Measurements from ENCODE around the gene PLCL2.

DNA sequence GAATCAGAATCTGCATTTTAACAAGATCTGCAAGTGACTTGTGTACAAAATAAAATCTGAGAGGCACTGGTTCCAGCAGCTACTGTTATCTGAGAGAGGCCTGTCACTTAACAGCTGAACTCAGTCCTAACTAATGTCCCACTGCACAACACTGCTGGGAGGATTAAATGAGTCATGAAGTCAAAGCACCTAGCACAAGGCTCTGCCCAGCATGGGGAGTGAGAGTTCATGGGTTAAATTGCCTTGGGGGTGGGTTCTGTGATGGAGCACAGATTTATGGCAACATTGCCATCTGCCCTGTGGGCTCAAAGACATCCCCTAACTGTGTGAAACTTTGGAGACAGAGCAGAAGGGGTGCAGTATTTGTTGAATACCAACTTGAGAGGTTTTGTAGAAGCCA, 250.9 kb downstream of the PLCL2 start:
- TF ChIP-seq, protein P1, sequence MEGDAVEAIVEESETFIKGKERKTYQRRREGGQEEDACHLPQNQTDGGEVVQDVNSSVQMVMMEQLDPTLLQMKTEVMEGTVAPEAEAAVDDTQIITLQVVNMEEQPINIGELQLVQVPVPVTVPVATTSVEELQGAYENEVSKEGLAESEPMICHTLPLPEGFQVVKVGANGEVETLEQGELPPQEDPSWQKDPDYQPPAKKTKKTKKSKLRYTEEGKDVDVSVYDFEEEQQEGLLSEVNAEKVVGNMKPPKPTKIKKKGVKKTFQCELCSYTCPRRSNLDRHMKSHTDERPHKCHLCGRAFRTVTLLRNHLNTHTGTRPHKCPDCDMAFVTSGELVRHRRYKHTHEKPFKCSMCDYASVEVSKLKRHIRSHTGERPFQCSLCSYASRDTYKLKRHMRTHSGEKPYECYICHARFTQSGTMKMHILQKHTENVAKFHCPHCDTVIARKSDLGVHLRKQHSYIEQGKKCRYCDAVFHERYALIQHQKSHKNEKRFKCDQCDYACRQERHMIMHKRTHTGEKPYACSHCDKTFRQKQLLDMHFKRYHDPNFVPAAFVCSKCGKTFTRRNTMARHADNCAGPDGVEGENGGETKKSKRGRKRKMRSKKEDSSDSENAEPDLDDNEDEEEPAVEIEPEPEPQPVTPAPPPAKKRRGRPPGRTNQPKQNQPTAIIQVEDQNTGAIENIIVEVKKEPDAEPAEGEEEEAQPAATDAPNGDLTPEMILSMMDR (IDR thresholded peaks at IDR 0.05; ENCODE audit: insufficient read depth, low read length, poor library complexity, severe bottlenecking), result no peak
- no peak for TF ChIP-seq EZH2phosphoT487 (conservative IDR thresholded peaks at IDR 0.05; ENCODE audit: low read length)

Measured in SU-DHL-6 (cell line).